ENCODE results near the gene TMEM11. TPM values are rescaled to one million over a fixed set of nuclear protein-coding genes. Genes with fewer than 3 reads are reported as not detected.

Gene TMEM11
- total and polyA plus RNA-seq, 2 donors from 2014 or later = 17.4 to 34.2 TPM

- Histone ChIP-seq H3K4me3 (ENCODE audit: low read length in 3 of 3) (peak overlapping the region in 1 of 3 donors; percentile 73), H3K27ac (ENCODE audit: low read depth in 2 of 2, low read length in 2 of 2) (no peak overlapping the region), H3K36me3 (ENCODE audit: control insufficient read depth in 2 of 3, insufficient read depth in 3 of 3, low read length in 3 of 3) (no peaks in the 10 kb centered on the region), H3K9me3 (ENCODE audit: control insufficient read depth in 2 of 3, insufficient read depth in 1 of 3, low read length in 3 of 3) (no peaks in the 10 kb centered on the region), H3K4me1 (ENCODE audit: control insufficient read depth in 2 of 3, insufficient read depth in 2 of 3, low read depth in 1 of 3, low read length in 3 of 3) (peaks cover 2 to 40% (median 21%) of the 10 kb centered on the region in 3 donors), H3K9ac (ENCODE audit: low read length in 3 of 3) (no peak overlapping the region), H3K27me3 (ENCODE audit: control insufficient read depth, insufficient read depth, low read length) (no peaks in the 10 kb centered on the region)
- no peak for DNase-seq
- intact Hi-C loops (cut with DNase I) = no loop called here
- TF ChIP-seq CTCF (IDR thresholded peaks at IDR 0.05; ENCODE audit: borderline replicate concordance, extremely low read depth, insufficient read depth) = no peak
- FAIRE-seq = no peak
Measured at GRCh38 chr17:21211825-21212479, 2.0 kb downstream of the TMEM11 start.

GRCh38 chr17:21210411-21211076, 3.4 kb downstream of the TMEM11 start:
- intact Hi-C loops (cut with DNase I) = no loop called here

GRCh38 chr17:21209511-21210175, 4.3 kb downstream of the TMEM11 start:
- no peaks in the 10 kb centered on the region for H3K9me3 ChIP-seq (ENCODE audit: control insufficient read depth in 2 of 3, insufficient read depth in 1 of 3, low read length in 3 of 3)
- peaks cover 2 to 33% (median 17%) of the 10 kb centered on the region in 3 donors for H3K4me1 ChIP-seq (ENCODE audit: control insufficient read depth in 2 of 3, insufficient read depth in 2 of 3, low read depth in 1 of 3, low read length in 3 of 3)
- no peak overlapping the region for H3K9ac ChIP-seq (ENCODE audit: low read length in 3 of 3)
- FAIRE-seq (no peak), DNase-seq (peak in 4 of 5 donors; percentile 48 to 87 (median 60))
- TF ChIP-seq CTCF (IDR thresholded peaks at IDR 0.05; ENCODE audit: borderline replicate concordance, extremely low read depth, insufficient read depth) = no peak
- intact Hi-C loops (cut with DNase I) = no loop called here
- H3K27ac ChIP-seq (ENCODE audit: low read depth in 2 of 2, low read length in 2 of 2) = peak overlapping the region; percentile 48 to 61
- no peaks in the 10 kb centered on the region for H3K36me3 ChIP-seq (ENCODE audit: control insufficient read depth in 2 of 3, insufficient read depth in 3 of 3, low read length in 3 of 3)
- no peaks in the 10 kb centered on the region for H3K27me3 ChIP-seq (ENCODE audit: control insufficient read depth, insufficient read depth, low read length)
- no peak overlapping the region for H3K4me3 ChIP-seq (ENCODE audit: low read length in 3 of 3)

More at GRCh38 chr17:21210411-21211076, 3.4 kb downstream of the TMEM11 start:
- Histone ChIP-seq H3K27me3 (ENCODE audit: control insufficient read depth, insufficient read depth, low read length) (no peaks in the 10 kb centered on the region), H3K36me3 (ENCODE audit: control insufficient read depth in 2 of 3, insufficient read depth in 3 of 3, low read length in 3 of 3) (no peaks in the 10 kb centered on the region), H3K27ac (ENCODE audit: low read depth in 2 of 2, low read length in 2 of 2) (peak overlapping the region; percentile 3 to 48), H3K9me3 (ENCODE audit: control insufficient read depth in 2 of 3, insufficient read depth in 1 of 3, low read length in 3 of 3) (no peaks in the 10 kb centered on the region), H3K9ac (ENCODE audit: low read length in 3 of 3) (no peak overlapping the region), H3K4me1 (ENCODE audit: control insufficient read depth in 2 of 3, insufficient read depth in 2 of 3, low read depth in 1 of 3, low read length in 3 of 3) (peaks cover 2 to 36% (median 21%) of the 10 kb centered on the region in 3 donors), H3K4me3 (ENCODE audit: low read length in 3 of 3) (no peak overlapping the region)
- TF ChIP-seq CTCF (IDR thresholded peaks at IDR 0.05; ENCODE audit: borderline replicate concordance, extremely low read depth, insufficient read depth) = no peak
- DNase-seq = peak in 3 of 5 donors; percentile 16 to 40 (median 37)
- FAIRE-seq = no peak
